Activated naive CD8-positive, alpha-beta T cell (primary cell): ENCODE data around the gene CHSY1.

Source experiments
- H3K27ac Mint-ChIP-seq: one replicate; pipeline ENCODE4 v1.8.0; 2021; ENCODE audit warnings: mixed read lengths
- H3K27me3 Mint-ChIP-seq: one replicate; pipeline ENCODE4 v1.8.0; 2021; ENCODE audit warnings: mixed read lengths
- H3K36me3 Mint-ChIP-seq: one replicate; pipeline ENCODE4 v1.8.0; 2021; ENCODE audit warnings: mixed read lengths
- H3K4me1 Mint-ChIP-seq: one replicate; pipeline ENCODE4 v1.8.0; 2021; ENCODE audit warnings: low read depth, mixed read lengths
- H3K4me3 Mint-ChIP-seq: one replicate; pipeline ENCODE4 v1.8.0; 2021; ENCODE audit warnings: mild to moderate bottlenecking, mixed read lengths
- H3K9me3 Mint-ChIP-seq: one replicate; pipeline ENCODE4 v1.8.0; 2021; ENCODE audit warnings: low read depth, mixed read lengths

Gene CHSY1

DNA sequence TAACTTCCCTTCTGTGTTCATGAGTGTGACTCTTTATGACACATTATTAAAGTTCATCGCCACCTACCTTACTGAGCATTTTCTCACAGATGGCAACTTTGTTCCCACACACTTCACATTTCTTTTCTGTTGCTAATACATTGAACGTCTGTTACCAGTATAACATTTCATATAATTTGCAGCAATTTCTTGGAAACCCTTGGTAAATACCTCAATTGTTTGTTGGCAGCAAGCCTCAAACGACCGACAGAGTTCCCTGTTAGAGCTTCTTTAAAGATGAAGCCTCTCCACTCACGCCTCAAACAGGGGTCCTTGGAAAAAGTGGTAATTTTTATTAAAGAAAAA is 3.2 kb upstream of the CHSY1 start:
- H3K4me1 Mint-ChIP-seq = peaks cover 34% of the 10 kb centered on the region
- peak overlapping the region; percentile 13 for H3K4me3 Mint-ChIP-seq
- no peaks in the 10 kb centered on the region for H3K9me3 Mint-ChIP-seq
- peaks cover 2% of the 10 kb centered on the region for H3K27me3 Mint-ChIP-seq
- H3K27ac Mint-ChIP-seq = peak overlapping the region; percentile 46
- peaks cover 3% of the 10 kb centered on the region for H3K36me3 Mint-ChIP-seq

DNA sequence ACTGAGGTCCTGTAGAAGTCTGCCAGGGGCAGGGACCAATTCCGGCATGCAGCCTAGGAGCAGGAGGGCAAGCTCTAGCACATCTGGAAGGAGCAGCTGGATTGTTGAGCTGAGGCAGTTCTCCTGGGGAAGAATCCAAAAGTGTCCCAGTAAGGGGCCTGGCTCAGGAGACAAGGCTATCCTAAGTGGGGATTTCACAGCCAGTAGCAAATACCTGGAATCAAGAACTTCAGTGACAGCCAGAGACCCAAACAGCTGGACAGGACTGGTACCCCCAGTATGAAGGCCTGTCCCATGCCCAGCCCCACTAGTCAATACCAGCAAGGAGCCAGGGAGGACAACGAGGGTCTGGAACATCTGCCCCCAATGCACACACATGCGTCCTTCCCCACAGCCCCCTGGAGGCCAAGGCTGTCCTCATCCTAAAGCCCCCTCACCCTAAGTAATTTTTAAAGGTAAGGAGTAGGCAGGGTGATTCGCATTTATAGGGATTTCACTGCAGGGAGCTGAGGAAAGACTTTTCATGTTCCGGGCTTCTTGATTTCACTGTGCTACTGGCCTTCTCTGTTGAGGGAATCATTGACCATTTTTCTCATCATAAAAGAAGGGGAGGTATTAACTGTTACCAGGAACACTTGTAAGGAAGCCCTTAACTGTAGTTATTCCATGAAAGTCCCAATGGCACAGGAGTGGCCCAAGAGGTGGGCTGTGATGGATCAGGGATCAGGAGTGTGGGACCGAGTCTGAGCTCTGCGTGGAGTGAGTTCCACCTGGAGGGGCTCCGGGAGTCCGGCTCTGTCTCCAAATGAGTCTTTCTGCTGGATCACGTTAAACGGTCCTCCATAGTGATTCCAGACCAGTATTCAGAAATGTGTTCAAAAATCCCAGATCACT is 2.6 kb upstream of the CHSY1 start:
- H3K9me3 Mint-ChIP-seq = no peaks in the 10 kb centered on the region
- H3K27ac Mint-ChIP-seq = peak overlapping the region; percentile 46
- H3K27me3 Mint-ChIP-seq = no peaks in the 10 kb centered on the region
- peak overlapping the region; percentile 13 for H3K4me3 Mint-ChIP-seq
- peaks cover 6% of the 10 kb centered on the region for H3K36me3 Mint-ChIP-seq
- peaks cover 39% of the 10 kb centered on the region for H3K4me1 Mint-ChIP-seq

DNA sequence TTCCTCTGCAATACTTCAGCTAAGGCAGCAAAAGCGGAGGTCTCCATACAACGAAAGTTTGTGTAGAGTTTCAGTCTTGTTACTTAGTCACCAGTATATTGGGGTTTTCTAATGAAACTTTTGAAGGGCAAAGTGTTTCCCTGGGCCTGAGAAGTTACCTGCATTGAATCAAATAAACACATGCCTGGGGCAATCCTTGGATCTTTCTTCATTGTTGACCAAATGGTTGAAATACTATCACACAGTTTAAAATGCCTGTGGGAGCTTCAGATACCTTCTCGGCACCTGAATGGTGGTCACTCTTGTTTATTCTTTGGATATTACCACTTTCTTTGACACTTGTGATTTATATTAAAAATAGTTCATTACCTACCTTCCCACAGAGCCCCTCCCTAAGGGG is 988 bp upstream of the CHSY1 start:
- Mint-ChIP-seq H3K27me3 (no peaks in the 10 kb centered on the region), H3K9me3 (no peaks in the 10 kb centered on the region), H3K27ac (peak overlapping the region; percentile 96), H3K36me3 (peaks cover 9% of the 10 kb centered on the region), H3K4me3 (peak overlapping the region; percentile 93), H3K4me1 (peaks cover 46% of the 10 kb centered on the region)

DNA sequence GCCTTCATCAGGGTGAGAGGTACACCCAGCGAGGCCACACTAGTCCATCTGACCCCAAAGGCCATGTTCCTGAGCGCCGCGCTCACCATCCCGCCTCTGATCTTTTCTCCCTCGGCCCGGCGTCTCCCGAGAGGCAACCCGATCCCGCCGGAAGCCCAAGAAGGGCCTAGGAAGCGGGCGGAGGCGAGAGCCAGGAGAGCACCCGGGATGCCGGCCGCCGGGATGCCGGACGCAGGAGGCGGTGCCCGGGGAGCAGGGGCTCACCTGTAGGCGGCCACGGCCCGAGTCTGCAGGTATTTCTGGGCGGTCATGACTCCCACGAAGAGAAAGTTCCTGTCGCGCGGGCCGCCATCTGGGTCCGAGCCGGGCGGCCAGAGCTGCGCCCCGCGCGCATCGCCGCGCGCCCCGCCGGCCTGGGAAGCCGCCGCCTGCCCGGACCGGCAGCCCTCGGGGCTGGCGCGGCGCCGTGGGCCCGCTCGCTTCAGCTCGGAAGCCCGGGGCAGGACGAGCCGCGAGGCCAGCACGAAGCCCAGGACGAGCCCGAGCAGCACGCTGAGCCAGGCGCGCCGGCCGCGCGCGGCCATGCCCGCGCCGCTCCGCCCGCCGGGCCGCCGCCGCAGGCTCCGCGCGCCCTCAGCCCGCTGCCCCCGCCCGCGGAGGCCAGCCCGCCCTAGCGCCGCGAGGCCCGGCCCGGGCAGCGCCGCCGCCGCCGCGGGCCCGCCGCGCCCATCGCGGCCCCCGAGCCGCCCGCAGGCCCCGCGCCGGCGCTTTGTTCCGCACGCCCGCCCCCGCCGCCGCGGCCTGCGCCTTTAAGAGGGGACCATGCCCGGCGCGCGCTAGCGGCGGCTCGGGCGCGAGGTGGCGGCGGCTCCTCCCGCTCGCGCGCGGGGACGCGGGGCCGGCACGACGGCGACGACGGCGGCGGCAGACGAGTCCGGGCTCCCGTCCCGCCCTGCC is 697 bp downstream of the CHSY1 start:
- peak overlapping the region; percentile 96 for H3K27ac Mint-ChIP-seq
- H3K4me1 Mint-ChIP-seq = peaks cover 63% of the 10 kb centered on the region
- H3K4me3 Mint-ChIP-seq = peak overlapping the region; percentile 90
- H3K27me3 Mint-ChIP-seq = no peaks in the 10 kb centered on the region
- H3K36me3 Mint-ChIP-seq = peaks cover 16% of the 10 kb centered on the region
- no peaks in the 10 kb centered on the region for H3K9me3 Mint-ChIP-seq

DNA sequence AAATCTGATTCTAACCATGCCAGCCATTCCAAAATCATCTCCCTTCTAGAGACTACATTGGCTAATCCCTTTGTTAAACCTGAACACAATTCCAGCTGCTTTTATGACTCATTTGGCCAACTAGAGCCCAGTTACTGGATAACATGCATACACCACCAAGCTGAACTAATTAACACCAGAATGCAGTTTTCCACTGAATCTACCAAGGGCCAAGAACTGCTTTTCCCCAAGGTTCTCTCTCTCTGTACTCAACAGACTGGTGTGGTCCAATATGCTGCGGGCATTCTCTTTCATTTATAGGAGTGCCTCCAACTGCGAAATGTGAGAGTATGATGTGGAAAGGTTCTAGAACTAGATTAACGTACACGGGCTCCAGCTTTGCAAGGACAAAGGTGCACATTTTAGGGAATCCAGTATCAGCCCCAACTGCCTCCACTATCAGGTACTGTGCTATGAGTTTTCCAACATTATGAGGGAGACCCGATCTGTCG is 1.5 kb downstream of the CHSY1 start:
- H3K4me1 Mint-ChIP-seq = peaks cover 66% of the 10 kb centered on the region
- peak overlapping the region; percentile 96 for H3K27ac Mint-ChIP-seq
- H3K9me3 Mint-ChIP-seq = no peaks in the 10 kb centered on the region
- peak overlapping the region; percentile 90 for H3K4me3 Mint-ChIP-seq
- peaks cover 17% of the 10 kb centered on the region for H3K36me3 Mint-ChIP-seq
- H3K27me3 Mint-ChIP-seq = no peaks in the 10 kb centered on the region

DNA sequence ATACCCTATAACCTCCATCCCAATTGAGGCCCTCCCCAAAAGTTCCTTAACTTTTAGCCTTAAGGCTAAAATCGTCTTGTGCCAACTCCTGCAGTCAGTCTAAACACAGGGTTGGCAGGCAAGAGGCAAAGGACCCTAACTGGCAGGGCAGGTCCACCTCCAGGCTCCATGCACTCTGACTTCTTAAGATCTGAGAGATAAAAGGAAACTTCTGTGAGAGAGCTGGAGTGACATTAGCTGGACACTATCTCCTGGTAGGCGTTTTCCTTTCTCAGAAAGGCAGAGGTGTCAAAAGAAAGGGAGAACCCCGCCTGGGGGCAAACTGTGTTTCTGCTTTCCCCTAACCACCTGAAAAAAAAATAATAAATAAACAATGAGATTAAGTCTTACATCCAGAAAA is 3.6 kb downstream of the CHSY1 start:
- Mint-ChIP-seq H3K27me3 (no peaks in the 10 kb centered on the region), H3K4me1 (peaks cover 77% of the 10 kb centered on the region), H3K9me3 (no peaks in the 10 kb centered on the region), H3K27ac (peak overlapping the region; percentile 72), H3K36me3 (peaks cover 19% of the 10 kb centered on the region), H3K4me3 (peak overlapping the region; percentile 90)

DNA sequence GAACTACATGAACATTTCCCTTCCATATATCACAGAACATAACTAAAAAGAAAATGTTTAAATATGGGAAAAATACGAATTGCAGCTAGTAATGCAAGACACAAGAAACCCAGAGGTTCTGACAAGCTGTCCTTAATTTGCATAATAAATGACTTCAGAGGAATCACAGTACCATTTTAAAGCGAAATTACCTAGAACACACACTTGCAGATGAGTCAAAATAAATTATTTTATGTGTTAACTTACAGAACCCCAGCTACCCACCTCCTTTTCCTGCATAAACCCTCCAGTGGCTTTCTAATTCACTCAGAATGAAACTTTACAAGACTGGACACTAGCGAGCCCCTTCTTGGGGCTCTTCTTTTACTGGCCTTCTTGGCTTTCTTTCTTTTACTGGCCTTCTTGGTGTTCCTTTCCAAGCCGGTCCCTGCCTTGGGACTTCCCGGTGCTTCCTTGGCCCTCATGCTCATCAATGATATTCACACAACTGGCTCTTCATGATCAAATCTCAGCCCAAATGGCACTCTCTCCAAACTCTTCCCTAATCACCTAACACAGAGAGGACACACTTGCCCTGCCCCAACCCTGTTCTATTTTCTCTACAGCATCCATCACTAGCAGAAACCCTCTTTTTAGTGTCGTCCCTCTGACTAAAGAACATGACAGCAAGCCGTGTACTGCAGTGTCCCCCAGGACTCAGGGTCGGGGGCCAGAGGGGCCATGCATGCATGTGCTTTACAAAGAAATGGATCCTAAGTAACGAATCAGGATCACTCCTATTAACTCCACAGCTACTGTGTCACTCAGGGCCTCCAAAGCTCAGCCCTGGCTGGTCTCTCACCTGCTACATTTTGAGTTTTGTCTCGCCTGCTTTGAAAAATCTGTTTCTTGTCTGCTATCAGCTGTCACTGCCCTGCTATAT is 4.8 kb downstream of the CHSY1 start:
- H3K4me3 Mint-ChIP-seq = peak overlapping the region; percentile 90
- peaks cover 20% of the 10 kb centered on the region for H3K36me3 Mint-ChIP-seq

DNA sequence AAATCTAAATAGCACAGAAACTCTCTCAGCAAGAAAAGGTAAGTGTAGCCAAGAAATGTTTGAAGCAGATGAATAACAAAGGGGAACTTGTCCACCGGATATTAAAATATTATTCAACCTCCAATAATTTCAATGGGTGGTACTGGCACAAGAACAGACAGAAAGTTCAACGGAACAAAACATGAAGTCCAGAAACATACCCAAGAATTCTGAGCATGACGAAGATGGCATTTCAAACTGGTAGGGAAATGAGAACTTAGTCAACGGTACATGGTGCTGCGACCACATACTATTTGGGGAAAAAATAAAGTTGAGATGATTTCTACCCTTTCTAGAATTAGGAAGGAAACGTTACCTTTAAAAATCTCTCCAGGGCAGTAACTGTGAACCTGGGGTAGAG is 5.5 kb downstream of the CHSY1 start:
- Mint-ChIP-seq H3K27me3 (no peaks in the 10 kb centered on the region), H3K4me1 (peaks cover 85% of the 10 kb centered on the region), H3K4me3 (peak overlapping the region; percentile 90), H3K36me3 (peaks cover 22% of the 10 kb centered on the region), H3K9me3 (no peaks in the 10 kb centered on the region), H3K27ac (peak overlapping the region; percentile 91)

More for the DNA sequence above, 4.8 kb downstream of the CHSY1 start:
- Mint-ChIP-seq H3K9me3 (no peaks in the 10 kb centered on the region), H3K4me1 (peaks cover 78% of the 10 kb centered on the region), H3K27ac (peak overlapping the region; percentile 91), H3K27me3 (no peaks in the 10 kb centered on the region)

DNA sequence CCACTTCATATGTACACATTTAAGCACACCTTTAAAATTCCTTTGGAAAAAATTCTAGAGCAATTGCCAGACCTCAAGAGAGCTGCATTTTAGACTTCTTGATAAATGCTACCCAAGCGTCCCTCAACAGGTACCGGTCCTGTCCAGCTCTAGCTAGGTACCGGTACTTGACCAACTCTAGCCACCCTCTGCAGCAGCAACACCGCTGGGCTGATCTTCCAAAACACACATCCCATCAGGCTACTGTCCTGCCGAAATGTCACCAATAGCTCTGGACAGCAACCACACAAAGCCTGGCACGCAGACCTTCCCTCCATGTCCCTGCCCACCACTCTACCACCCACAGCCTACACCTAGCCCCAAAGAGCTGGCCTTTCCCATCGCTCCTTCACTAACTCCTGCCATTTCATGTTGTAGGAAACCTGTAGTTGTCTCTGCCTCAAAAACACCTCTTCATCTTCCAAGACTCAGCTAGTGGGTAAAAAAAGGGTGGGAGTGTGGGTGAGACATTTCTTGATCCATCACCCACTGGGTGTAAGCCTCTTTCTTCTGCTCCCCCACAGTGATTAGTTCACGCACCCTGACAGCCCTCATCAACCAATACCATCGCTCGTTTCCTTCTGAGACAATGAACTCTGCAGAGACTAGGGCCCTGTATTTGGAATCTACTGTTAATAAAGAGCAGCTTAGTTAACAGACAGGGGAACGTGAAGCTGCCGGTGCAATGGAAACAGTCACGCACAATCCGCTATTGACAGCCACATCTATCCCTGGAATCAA is 6.8 kb downstream of the CHSY1 start:
- Mint-ChIP-seq H3K4me1 (peaks cover 87% of the 10 kb centered on the region), H3K27ac (peak overlapping the region; percentile 91), H3K4me3 (peak overlapping the region; percentile 90), H3K27me3 (no peaks in the 10 kb centered on the region), H3K36me3 (peaks cover 20% of the 10 kb centered on the region), H3K9me3 (no peaks in the 10 kb centered on the region)

DNA sequence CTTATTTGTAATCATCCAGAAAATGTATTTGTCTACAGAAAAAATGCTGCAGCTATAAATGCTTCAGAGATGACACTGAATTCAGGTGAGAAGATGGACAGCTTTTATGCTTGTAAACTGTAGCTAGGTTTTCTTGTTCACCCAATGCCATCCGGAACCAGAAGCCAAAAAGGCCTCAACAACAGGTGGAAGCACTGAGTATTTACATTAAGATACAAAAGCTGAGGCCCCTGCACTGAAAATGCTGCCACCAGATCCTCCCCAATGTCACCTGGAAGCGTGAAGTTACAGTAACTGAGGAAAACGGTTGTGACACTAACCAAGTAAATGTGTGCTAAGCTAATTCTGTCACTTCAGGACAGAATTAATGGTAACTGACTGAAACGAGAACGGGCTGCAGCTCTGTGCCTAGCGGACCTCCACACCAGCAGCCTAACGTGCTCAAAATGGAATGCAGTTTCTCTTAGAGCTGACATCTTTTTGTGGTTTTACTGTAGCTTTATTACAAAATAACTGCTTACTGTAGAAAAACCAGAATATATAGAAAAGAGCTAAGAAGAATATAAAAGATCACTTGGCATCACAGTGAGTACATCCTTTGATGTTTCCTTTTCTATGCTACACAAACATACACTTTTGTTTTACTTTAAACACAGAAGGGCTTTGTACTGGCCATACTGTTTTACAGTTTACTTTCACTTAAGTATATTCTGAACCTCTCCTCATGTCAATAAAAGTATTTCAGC is 7.6 kb downstream of the CHSY1 start:
- peak overlapping the region; percentile 91 for H3K27ac Mint-ChIP-seq
- H3K9me3 Mint-ChIP-seq = no peaks in the 10 kb centered on the region
- peaks cover 89% of the 10 kb centered on the region for H3K4me1 Mint-ChIP-seq
- H3K36me3 Mint-ChIP-seq = peaks cover 20% of the 10 kb centered on the region
- no peaks in the 10 kb centered on the region for H3K27me3 Mint-ChIP-seq
- H3K4me3 Mint-ChIP-seq = peak overlapping the region; percentile 90

DNA sequence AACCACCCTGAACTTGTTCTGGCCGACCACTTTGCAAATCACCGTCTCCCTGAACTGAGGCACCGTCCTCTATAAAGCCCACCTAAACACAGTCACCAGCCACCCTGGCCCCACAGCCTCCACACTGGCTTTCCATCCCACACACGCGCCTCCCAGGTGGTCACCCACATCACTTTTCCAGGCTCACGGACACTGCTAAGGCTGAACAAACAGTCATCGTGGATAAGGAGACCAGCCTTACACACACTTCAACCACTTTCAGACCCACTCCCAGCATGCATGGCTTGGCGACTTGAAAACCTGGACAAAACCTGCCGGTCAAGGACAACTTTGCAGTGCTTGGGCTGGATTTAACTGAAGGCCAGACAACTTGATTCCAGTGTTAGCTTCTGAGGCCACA is 8.4 kb downstream of the CHSY1 start:
- no peaks in the 10 kb centered on the region for H3K27me3 Mint-ChIP-seq
- peak overlapping the region; percentile 91 for H3K27ac Mint-ChIP-seq
- peaks cover 92% of the 10 kb centered on the region for H3K4me1 Mint-ChIP-seq
- peak overlapping the region; percentile 90 for H3K4me3 Mint-ChIP-seq
- no peaks in the 10 kb centered on the region for H3K9me3 Mint-ChIP-seq
- peaks cover 17% of the 10 kb centered on the region for H3K36me3 Mint-ChIP-seq

DNA sequence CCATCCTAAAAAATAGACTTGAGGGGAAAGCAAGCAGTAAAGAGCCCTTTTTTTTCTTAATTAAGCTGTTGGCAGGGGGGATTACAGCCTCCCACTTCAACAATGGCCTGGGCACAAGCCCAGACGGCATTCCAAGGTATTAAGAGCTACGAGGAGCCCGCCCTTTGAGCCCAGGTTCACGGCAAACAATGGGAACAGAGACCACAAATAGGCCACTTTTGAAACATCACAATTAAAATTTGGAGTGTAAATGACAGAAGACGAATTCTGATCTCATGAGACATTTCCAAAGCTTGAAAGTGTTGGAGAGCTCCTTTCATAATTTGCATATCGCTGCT is 8.9 kb downstream of the CHSY1 start:
- Mint-ChIP-seq H3K4me1 (peaks cover 91% of the 10 kb centered on the region), H3K36me3 (peaks cover 17% of the 10 kb centered on the region), H3K4me3 (peak overlapping the region; percentile 90), H3K27ac (peak overlapping the region; percentile 91), H3K9me3 (no peaks in the 10 kb centered on the region), H3K27me3 (no peaks in the 10 kb centered on the region)
